GM12878 (cell line): ENCODE results near the gene NCOA4.

Experiments used
- BRCA1 ChIP-seq: IDR thresholded peaks from 2 replicates; pipeline ENCODE4 v1.6.1; 2011; ENCODE audit warnings: low read depth, low read length, improper control_type of control experiment
- CEBPB ChIP-seq, 2 experiments: fragments of 150-350 bp in 1 of 2; IDR thresholded peaks; 2 replicates each; pipeline ENCODE4 v1.6.1; 2012 to 2014; ENCODE audit warnings: low read depth in 2 of 2, low read length in 2 of 2, borderline replicate concordance in 1 of 2, inconsistent platforms in 1 of 2
- ETV6 ChIP-seq, 2 experiments: fragments of 450-650 bp in 1 of 2; IDR thresholded peaks in 1 of 2; conservative IDR thresholded peaks in 1 of 2; 2 replicates each; pipeline ENCODE4 v1.6.1; 2014; ENCODE audit warnings: antibody characterized with exemption in 1 of 2, borderline replicate concordance in 1 of 2, low read depth in 1 of 2, mild to moderate bottlenecking in 1 of 2, moderate library complexity in 1 of 2
- HDGF ChIP-seq: fragments of 450-650 bp; IDR thresholded peaks from 2 replicates; pipeline ENCODE4 v1.6.1; 2016; ENCODE audit warnings: antibody characterized with exemption
- NR2F1 ChIP-seq: fragments of 450-650 bp; conservative IDR thresholded peaks from 2 replicates; pipeline ENCODE4 v1.6.1; 2017; ENCODE audit warnings: mild to moderate bottlenecking
- RAD21 ChIP-seq: IDR thresholded peaks from 2 replicates; pipeline ENCODE4 v1.6.1; 2011; ENCODE audit warnings: mild to moderate bottlenecking, low read depth, low read length, moderate library complexity; ENCODE audit not compliant: insufficient read depth
- RB1 ChIP-seq: fragments of 450-650 bp; formaldehyde crosslinking; IDR thresholded peaks from 2 replicates; pipeline ENCODE4 v1.6.1; 2017; ENCODE audit warnings: mild to moderate bottlenecking, borderline replicate concordance
- TBL1XR1 ChIP-seq: IDR thresholded peaks from 2 replicates; pipeline ENCODE4 v1.6.1; 2012; ENCODE audit warnings: low read depth, low read length, improper control_type of control experiment
- TCF7 ChIP-seq: IDR thresholded peaks from 2 replicates; pipeline ENCODE4 v1.6.1; 2014; ENCODE audit warnings: antibody characterized with exemption, borderline replicate concordance
- TF ChIP-seq, protein P1 (sequence below), 3 experiments: IDR thresholded peaks in 2 of 3; conservative IDR thresholded peaks in 1 of 3; 2 replicates each; pipeline ENCODE4 v1.5.1; 2011; ENCODE audit warnings: low read depth in 3 of 3, low read length in 3 of 3, mild to moderate bottlenecking in 3 of 3, control low read depth in 2 of 3, moderate library complexity in 2 of 3, inconsistent platforms in 1 of 3, mixed read lengths in 1 of 3; ENCODE audit not compliant: control insufficient read depth in 2 of 3, insufficient read depth in 1 of 3; ENCODE audit errors: extremely low read depth in 1 of 3
- TF ChIP-seq, protein P2 (sequence below): fragments of 450-650 bp; conservative IDR thresholded peaks from 2 replicates; pipeline ENCODE4 v1.6.1; 2017; ENCODE audit warnings: mild to moderate bottlenecking, moderate library complexity

DNA sequence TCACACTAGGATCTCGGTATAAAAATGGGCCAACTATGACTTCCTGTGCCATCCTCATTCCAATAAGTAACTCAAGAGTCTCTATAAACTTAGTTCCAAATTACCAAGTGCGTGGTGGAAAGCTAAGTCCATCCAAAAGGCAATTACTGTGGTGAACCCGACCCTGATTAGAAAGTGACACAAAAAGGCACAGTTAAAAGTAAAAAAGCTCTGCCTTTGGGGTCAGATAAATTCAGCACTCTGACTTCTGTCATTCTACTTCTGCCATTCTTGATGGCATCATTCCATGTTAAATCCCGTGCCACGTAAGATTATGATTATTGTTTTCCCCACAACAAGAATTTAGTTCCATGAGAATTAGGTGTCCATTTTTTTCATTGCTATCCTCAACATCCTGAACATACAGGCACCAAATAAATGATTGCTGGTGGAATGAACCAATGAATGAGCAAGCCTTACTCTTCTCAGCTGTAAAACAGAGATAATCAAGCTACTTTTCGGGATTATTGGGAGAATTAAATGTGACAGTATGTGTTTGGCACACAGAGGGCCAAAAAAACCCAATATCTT, 877 bp downstream of the NCOA4 start:
- TF ChIP-seq, protein P1, sequence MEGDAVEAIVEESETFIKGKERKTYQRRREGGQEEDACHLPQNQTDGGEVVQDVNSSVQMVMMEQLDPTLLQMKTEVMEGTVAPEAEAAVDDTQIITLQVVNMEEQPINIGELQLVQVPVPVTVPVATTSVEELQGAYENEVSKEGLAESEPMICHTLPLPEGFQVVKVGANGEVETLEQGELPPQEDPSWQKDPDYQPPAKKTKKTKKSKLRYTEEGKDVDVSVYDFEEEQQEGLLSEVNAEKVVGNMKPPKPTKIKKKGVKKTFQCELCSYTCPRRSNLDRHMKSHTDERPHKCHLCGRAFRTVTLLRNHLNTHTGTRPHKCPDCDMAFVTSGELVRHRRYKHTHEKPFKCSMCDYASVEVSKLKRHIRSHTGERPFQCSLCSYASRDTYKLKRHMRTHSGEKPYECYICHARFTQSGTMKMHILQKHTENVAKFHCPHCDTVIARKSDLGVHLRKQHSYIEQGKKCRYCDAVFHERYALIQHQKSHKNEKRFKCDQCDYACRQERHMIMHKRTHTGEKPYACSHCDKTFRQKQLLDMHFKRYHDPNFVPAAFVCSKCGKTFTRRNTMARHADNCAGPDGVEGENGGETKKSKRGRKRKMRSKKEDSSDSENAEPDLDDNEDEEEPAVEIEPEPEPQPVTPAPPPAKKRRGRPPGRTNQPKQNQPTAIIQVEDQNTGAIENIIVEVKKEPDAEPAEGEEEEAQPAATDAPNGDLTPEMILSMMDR (IDR thresholded peaks at IDR 0.05 in 2 of 3, conservative IDR thresholded peaks at IDR 0.05 in 1 of 3; ENCODE audit: control insufficient read depth in 2 of 3, extremely low read depth in 1 of 3, insufficient read depth in 1 of 3, low read depth in 3 of 3, low read length in 3 of 3), result no peak
- TF ChIP-seq TBL1XR1 (no peak), BRCA1 (no peak), NR2F1 (no peak), CEBPB (IDR thresholded peaks at IDR 0.05; ENCODE audit: borderline replicate concordance in 1 of 2, low read depth in 2 of 2, low read length in 2 of 2) (no peak), ETV6 (conservative IDR thresholded peaks at IDR 0.05 in 1 of 2, IDR thresholded peaks at IDR 0.05 in 1 of 2; ENCODE audit: borderline replicate concordance in 1 of 2, low read depth in 1 of 2) (no peak), RAD21 (no peak), HDGF (no peak), TCF7 (no peak), RB1 (no peak)
- TF ChIP-seq, protein P2, sequence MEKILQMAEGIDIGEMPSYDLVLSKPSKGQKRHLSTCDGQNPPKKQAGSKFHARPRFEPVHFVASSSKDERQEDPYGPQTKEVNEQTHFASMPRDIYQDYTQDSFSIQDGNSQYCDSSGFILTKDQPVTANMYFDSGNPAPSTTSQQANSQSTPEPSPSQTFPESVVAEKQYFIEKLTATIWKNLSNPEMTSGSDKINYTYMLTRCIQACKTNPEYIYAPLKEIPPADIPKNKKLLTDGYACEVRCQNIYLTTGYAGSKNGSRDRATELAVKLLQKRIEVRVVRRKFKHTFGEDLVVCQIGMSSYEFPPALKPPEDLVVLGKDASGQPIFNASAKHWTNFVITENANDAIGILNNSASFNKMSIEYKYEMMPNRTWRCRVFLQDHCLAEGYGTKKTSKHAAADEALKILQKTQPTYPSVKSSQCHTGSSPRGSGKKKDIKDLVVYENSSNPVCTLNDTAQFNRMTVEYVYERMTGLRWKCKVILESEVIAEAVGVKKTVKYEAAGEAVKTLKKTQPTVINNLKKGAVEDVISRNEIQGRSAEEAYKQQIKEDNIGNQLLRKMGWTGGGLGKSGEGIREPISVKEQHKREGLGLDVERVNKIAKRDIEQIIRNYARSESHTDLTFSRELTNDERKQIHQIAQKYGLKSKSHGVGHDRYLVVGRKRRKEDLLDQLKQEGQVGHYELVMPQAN, result no peak
